Thyroid gland (tissue), 4 donors: ENCODE data around the gene ADAMTSL1.

Experiments used
- POLR2A ChIP-seq, 2 donors: fragments of 450-650 bp; IDR thresholded peaks; one replicate each; pipeline ENCODE4 v1.6.1; 2017; ENCODE audit warnings: antibody characterized with exemption in 2 of 2, mild to moderate bottlenecking in 2 of 2, moderate library complexity in 1 of 2
- TF ChIP-seq, protein P1 (sequence below), 6 experiments: fragments of 200-600 bp in 3 of 6; fragments of 450-650 bp in 3 of 6; sonication (generic) in 3 of 6; IDR thresholded peaks; one replicate each; pipeline ENCODE4 v1.5.1; 2016 to 2019; ENCODE audit warnings: antibody characterized with exemption in 6 of 6, mild to moderate bottlenecking in 2 of 6, inconsistent platforms in 1 of 6, moderate library complexity in 1 of 6

DNA sequence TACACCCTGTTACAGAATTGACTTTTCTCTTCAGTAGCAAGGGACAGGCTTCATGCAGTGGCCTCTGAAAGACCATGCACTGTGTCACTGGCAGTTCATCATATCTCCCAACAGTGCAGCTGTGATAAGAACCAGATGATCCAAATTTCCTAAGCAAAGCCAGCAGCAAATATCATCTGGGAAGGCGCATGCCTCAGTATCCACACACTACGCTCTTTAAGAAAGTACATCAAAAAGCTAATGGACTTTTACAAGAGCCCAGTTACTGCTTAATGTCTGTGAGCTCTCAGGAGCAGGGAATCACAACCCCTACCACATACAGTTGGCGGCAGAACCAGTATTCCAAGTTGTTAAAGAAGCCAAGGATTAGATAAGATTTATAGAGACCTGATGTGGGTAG, 25.1 kb downstream of the ADAMTSL1 start:
- TF ChIP-seq POLR2A (IDR thresholded peaks at IDR 0.05), result no peak
- TF ChIP-seq, protein P1, sequence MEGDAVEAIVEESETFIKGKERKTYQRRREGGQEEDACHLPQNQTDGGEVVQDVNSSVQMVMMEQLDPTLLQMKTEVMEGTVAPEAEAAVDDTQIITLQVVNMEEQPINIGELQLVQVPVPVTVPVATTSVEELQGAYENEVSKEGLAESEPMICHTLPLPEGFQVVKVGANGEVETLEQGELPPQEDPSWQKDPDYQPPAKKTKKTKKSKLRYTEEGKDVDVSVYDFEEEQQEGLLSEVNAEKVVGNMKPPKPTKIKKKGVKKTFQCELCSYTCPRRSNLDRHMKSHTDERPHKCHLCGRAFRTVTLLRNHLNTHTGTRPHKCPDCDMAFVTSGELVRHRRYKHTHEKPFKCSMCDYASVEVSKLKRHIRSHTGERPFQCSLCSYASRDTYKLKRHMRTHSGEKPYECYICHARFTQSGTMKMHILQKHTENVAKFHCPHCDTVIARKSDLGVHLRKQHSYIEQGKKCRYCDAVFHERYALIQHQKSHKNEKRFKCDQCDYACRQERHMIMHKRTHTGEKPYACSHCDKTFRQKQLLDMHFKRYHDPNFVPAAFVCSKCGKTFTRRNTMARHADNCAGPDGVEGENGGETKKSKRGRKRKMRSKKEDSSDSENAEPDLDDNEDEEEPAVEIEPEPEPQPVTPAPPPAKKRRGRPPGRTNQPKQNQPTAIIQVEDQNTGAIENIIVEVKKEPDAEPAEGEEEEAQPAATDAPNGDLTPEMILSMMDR (IDR thresholded peaks at IDR 0.05), result no peak
